GM21381 (cell line): ENCODE data around the gene FUNDC2.

Experiments used
- ATAC-seq: cut with Tn5 transposase; IDR thresholded peaks from one replicate; pipeline ENCODE4 v1.9.1; 2021; ENCODE audit warnings: mild to moderate bottlenecking, moderate library complexity; ENCODE audit not compliant: unreplicated experiment

FUNDC2 gene

DNA sequence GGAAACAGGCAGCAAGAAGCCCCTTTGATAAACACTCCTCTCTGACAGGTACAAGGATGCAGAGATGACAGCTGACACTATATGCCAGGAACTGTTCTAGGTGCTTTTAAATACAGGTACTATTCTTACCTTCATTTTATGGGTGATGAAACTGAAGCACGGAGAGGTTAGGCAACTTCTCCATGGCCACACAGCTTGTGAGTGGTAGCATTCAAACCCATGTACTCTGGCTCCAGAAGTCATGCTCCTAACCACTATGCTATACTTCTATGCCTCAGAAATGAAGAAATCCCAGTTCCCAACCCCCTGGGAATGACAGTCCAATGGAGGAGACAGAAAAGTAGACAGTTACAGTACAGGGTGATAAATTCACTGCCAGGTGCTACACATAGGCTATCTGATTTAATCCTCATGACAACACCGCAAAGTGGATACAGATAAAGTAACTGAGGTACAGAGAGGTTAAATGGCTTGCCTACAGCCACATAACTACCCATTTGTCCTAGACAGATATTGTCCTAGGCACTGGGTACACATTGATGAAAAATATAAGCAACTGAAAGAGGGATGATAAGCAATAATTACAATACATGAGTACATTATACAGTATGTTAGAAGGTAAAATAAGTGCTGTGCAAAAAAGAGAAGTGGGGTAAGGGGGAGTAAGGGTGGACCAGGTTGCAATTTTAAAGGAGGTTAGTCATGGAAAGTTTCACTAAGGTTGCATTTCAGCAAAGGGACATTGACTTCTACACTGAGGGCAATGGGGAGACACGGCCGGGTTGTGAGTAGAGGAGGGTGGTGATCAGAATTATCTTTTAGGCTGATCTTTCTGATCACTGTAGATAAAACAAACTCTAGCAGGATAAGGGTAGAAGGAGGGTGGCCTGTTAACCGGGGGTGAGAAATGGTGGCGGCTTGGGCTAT is 2.5 kb upstream of the FUNDC2 start:
- no peak for ATAC-seq

DNA sequence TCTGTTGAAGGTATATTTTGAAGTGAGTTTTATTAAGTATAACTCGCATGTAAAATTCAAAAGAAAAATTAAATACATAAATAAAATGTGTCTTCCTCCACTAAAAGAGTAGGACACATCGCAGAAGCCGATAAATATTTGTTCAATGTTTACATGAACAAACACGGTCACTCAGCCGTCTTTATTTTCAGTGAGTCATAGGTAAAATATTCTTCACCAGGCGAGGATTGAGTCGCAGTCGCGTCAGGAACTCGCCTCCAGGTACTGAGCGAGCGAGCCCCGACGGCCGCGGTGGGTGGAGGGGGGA is 271 bp upstream of the FUNDC2 start:
- no peak for ATAC-seq

DNA sequence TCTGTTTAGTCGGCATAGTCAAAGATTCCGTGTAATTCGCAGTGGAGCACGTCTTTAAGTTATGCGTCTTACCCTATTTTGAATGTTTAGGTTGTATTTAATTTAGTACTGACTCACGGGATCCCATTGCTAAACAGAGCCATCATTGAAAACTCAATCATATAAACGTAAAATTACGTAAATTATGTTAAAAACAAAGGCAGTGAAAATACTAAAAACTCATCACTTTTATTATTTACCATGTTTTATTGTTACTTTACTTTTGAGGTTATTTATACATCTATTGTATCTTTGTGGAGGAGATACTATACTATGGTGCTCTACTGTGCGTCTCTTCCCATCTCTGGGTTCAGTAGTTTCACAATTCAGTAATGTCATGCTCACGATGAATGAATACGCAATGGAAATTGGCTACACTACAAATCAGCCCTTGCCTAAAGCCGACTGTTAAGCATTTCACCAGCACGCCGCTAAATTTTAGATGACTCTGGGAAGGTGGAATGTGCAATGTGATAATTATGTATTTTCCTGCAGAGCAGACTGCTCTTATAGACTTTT is 944 bp downstream of the FUNDC2 start:
- ATAC-seq = no peak

DNA sequence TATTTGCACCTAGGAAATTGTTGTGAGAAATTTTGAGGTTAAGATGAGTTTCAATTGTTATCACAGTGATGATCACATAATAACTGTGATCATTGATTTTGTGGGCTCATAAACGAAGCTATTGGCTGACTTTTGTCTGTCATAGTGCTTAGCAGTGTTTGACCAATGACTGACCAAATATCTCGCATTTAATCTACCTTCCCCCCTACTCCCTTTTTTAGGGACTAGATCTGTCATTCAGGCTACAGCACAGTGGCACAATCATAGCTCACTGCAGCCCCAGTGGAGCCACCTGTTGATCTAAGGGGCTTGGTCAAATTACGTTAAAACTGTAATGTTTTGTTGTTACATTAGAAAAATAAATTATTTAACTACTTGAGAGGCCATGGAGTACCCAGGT is 1.5 kb downstream of the FUNDC2 start:
- ATAC-seq = no peak

DNA sequence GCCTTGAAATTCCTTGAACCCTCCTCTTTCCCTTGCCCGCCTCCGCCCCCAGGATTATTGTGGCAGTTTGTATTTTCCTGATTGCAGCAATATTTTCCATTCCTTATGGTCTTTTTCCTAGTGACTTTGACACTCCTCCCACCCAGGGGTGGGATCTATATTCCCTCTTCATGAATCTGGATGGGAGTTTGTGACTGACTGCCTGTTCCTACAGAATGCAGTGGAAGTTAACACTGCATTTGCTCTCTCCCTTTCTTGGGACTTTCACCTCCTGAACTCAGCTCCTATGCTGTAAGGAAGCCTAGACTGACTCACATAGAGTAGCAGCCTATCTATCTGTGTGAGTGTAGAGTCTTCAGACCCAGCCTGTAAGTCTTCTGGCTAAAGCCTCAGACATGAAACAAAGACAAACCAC is 2.2 kb downstream of the FUNDC2 start:
- ATAC-seq = no peak

DNA sequence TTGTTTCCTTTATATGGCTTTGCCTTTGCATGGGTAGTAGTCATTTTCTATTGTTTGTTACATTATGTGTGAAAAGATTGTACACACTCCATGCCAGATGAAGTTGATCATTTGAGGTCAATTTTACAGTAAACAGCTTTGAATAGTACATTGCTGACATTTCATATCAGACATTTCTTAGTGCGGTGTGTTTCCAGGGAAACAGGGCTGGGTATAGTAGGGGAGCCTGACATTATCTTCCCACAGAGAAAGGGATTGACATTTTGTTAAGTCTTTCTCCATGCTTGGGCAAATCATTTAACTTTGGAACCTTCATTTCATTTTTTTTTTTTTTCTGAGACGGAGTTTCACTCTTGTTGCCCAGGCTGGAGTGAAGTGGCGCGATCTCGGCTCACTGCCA is 5.0 kb downstream of the FUNDC2 start:
- ATAC-seq = no peak

DNA sequence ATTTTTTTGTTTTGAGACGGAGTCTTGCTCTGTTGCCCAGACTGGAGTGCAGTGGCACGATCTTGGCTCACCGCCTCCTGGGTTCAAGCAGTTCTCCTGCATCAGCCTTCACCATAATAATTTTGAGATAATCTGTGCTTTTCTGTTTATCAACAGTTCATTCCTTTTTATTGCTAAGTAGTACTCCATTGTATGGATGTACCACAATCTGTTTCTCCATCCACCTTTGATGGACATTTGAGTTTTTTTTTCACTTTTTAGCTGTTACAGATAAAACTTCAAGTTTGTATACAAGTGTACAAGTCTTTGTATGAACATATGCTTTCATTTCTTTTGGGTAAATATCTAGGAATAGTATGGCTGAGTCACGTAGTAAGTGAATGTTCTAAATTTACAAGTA is 9.0 kb downstream of the FUNDC2 start:
- no peak for ATAC-seq

DNA sequence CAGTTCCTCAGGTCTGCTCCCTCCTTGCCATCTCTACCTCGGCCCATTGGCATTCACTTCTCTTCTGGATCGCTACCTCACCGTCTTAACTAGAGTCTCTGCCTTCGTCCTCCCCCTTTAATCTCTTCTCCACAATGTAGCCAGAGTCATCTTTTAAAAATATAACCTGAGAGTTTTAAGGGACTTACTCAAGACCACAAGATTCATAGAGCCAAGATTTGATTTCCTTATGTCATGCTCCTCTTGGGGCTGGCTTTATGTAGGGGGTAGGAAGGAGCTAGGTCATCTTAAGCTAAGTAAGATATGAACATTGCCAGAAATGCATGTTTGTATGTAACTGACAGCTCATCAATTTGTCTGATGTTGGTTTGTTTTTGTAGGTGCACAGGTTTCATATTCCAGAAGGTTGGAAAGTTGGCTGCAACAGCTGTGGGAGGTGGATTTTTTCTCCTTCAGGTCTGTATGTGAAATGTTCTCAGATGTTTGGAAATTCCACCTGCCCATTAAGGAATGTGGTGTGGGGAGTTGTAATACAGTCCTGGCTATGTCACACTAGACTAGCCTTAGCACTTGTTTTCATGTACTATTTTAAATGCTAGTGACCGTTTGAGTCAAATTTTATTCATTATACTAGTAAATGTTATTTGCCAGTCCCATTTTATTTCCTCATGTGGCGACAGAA is 19.6 kb downstream of the FUNDC2 start:
- ATAC-seq = no peak

DNA sequence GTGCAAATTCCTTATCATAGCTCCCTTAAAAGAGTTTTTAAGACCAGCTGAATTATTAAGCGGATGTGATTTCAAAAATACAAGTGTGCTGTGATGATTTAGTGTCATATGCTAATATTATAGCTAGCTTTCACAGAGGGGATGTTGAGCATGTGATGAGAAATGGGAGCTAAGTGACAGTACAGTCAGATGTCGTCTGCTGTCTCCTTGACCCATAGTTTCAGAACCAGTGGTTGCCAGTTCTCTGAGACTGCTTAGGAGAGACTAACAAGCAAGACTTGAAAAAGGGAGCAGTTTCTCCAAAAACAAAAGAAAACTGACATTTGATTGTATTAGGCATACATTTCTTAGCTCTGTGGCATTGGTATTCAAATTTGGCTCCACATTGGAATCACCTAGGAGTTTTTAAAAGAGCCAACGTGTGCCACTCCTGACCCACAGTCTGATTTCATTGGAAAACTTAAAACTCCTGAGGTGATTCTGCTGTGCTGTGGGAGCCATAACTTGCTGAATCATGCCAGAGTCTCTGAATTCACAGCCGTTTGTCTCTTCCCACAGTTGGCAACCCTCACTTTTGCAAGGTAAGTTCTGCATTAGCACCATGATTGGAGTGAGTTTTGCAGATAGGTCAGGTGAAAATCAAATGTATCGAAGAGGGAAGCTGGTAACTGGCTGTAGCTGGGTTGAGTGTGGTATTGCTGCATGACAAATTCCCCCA is 20.3 kb downstream of the FUNDC2 start:
- no peak for ATAC-seq

DNA sequence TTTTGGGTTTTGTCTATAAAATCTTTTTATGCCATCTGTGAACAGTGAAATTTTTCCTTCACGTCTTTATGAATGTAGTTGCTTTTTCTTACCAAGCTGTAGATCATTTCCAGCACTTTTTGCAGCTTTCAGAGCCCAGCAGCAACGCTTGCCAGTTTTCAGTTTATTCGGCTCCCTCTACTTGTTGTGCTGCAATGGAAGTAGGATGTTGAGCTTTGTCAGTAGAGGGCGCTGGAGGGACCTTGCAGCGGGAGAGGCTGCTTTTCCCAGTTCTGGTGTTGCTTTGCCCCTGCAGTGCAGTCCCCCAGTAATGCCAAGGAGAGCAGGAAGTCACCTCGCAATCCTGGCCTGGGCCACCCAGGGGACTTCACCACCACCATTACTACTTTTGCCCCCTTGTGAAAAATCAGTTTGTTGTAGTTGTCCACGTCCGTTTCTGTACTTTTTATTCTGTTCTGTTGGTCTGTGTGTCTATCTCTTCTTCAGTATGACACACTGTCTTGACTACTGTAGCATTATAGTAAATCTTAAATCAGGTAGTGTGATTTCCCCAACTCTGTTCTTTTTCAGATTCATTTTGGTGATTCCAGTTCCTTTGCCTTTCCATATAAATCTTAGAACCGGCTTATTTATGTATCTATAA is 22.5 kb downstream of the FUNDC2 start:
- ATAC-seq = no peak

DNA sequence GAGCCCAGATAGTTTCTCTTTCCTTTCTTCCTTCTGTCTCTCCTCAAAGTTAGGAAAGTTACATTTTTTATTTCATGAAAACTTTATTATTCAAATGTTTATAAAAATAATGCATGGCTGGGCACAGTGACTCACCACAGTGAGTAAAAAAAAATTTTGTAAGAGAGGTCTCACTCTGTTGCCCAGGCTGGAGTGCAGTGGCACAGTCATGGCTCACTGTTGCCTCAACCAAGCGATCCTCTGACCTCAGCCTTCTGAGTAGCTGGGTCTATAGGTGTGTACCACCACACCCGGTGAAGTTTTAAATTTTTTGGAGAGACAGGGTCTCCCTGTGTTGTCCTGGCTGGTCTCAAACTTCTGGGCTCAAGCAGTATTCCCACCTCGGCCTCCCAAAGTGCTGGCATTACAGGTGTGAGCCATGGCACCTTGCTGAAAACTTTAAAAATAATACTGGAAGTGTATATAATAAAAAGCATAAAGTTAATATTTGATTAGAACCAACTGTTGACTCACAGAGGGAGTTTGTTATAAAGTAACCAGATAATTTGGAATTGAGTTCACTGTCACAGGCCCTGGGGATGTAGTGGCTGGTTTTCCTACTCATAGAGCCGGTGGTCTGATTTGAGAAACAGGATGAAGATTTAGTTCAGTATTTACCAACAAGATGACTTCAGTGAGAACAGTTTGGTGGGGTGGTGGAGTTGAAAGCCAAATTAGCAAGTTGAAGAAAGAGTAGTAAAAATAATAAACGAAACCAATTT is 26.3 kb downstream of the FUNDC2 start:
- ATAC-seq = no peak

DNA sequence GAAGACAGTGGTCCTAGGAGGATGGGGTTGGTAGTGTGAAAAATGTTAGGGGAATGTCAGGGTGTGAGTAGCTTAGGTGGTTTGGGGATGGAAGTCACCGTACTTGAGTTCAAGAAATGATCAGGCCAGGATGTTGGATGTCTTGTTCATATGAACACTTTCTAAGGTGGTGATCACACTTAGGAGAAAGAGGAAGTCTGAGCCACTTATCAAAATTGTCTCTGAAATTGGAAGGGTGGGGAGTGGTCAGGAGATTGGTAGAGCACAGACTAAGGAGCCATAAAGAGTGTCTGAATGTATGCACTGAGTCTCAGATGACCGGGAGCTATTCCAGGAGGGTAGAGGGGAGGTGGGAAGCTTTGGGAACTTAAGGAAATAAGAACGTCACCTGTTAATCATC is 27.0 kb downstream of the FUNDC2 start:
- no peak for ATAC-seq

DNA sequence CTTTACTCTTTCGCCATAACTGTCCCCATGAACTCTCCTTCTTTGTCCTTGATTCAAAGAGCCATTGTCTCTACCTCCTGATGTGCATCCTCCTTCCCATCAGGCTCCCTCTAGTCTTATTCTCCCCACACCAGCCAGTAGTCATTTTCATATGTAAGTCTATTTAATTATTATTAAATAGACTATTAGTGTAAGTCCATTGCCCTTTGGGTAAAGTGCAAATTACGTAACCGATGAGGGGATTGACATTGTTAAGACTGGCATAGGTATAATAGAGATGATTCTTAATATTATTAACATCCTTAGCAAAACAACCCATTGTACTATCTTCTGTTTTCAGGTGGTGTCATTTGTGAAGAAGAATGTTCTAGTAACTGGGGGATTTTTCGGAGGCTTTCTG is 27.6 kb downstream of the FUNDC2 start:
- ATAC-seq = no peak

DNA sequence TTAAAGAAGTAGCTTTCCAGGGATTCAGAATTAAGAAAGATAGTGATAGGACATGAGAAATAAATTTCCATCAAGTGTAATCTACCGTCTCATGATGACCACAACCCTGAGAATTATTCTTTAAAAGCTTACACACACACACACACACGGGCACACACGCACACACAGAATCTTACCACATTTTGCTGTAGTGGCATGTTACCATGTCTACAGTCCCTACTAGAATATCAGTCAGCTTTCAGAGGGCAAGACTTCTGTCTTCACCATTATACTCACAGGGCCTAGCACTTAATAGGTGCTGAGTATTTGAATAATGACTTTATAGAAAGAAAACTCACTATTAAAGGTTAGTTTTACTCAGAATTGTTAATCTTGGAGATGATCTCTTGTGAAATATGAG is 28.9 kb downstream of the FUNDC2 start:
- no peak for ATAC-seq

DNA sequence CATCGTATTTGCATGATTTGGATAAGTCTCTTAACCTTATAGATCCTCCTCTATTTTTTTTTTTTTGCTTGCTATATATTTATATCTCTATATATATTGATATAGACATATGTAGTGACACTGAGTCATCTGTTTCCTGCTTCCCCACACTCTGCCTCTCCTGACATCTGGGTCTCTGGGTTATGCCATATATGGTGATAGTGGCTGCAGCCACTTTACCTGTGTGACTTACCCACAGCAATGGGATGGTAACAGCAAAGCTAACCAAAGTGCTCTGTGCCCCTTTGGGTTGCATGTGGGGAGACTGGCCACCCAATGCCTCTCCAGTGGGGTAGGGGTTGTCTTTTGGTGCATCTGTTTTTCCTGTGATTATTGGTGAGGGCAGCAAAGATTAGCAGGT is 29.8 kb downstream of the FUNDC2 start:
- ATAC-seq = no peak

DNA sequence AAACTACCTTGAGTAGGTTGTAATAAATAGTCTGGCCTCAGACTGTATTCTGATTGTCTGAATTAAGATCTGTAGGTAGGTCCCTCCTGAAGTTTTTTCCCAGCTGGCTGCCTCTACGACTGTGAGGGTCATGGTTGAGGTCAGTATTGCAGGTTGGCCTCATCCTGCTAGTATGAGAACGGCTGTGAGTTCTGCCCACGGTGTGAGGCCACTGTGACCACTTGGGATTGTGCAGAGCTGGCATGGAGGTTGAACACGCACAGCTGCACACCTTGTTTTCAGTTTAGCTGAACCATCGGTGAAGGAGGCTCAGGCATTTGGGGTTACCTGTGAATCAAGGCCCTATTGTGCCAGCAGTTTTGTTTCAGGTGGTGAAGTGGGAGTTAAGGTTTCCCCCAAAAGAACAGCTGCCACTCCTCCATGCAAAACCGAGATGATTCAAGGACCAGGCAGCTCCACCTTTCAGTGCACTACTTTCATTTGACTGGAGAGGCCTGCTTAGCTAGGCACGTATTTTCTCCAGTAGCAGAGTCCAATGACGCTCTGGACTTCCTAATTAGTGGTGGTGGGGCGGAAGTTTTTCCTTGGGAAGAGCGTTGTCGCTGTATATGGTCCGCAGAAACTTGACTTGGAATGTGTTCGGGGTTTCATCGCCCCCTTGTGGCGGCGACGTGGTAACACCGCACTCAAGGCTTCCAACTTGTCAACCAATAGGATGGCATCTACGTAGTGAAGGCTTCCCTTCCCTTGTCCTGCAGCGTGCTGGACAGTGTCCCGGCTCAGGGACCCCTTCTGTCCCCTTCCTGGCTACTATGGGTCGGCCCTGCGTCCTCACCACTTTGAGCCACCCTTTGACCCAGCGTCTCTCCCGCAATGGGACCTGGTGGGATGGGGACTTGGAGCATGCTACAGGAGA is 30.5 kb downstream of the FUNDC2 start:
- peak; percentile 64 for ATAC-seq

DNA sequence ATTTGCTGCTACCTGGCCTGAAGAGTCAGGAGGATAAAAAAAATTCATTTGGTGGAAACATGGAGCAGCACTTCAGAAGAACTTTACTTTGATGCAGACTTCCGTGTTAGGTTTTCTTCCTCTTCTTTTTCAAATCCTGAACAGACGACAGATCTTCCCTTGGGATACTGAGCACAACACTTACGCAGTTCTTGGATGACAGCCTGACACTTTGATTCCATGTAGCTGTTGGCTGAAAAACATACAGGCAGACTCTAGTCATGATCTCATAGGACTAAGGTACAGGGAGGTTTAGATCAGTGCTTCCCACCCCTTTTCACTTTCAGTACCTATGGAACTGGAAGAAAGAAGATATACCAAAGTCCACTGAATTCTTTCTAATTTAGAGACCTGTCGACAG is 35.1 kb downstream of the FUNDC2 start:
- no peak for ATAC-seq

DNA sequence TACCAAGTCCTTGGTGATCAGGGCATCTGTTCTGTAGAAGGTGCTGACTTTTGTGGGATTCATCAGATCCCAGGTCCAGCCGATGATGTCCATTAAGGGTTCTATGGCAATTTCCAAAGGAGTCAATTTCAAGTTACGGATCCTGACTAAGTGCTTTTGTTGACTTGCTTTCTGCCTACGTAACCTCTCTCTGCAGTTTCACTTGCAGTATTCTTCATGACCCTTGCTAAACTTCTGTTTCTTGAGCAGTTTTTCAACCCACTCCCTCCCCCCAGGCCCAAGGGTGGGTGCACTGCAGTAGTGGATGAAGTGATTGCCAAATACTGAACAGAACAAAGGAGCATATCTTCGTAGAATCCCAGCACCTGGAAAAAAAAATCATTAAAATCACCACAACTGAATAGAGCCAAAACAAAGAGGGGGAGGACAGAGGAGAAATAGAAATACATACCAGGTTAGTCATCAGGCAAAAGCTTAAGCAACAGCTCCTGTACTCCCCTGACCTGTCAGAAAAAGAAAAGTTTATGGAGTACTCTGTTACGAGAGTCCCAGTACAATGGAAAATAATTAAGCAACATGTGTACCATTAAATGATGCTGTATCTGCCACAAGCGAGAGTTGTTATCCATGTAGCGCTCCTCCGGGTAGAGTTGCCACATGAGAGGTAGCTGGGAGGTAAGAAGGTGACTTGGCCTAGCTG is 38.5 kb downstream of the FUNDC2 start:
- ATAC-seq = no peak

DNA sequence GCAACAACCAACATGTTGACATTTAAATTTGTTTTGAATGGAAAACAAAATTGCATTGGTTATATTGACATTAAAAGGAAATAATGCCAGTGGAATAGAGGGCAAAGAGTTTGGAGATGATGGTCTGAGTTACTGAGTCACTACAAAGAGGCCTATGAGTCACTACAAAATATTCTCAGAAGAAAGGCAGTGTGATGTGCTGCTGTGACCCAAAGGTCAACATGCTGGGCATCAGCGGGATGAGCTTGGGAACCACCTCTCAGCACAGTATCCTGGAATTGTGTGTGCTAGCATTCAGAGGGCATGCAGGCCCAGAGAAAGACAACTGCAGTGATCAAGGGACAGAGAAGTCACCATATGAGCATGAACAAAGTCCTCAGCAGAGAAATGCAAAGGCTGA is 41.5 kb downstream of the FUNDC2 start:
- no peak for ATAC-seq
